ENCODE data around the gene CPHXL.

Gene CPHXL

DNA sequence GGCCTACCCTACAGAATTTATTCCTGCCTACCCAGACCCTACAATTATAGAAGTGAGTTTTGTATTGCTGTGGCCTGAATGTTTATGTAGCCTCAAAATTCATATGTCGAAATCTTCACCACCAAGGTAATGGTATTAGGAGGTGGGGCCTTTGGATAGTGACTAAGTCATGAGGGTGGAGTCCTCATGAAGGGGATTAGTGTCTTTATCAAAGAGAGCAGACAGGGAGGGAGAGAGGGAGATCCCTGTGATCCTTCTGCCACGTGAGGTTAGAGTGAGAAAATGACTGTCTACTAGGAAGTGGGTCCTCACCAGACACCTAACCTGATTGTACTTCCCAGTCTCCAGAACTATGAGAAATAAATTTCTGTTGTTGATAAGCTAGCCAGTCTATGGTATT lies 24.0 kb downstream of the CPHXL start:
- Histone ChIP-seq H3K27ac (ENCODE audit: low read depth, low read length, severe bottlenecking) (no peak overlapping the region), H3K4me1 (ENCODE audit: control insufficient read depth, insufficient read depth, low read length, poor library complexity, severe bottlenecking) (no peaks in the 10 kb centered on the region), H3K9me3 (ENCODE audit: control insufficient read depth, low read length) (no peaks in the 10 kb centered on the region), H3K36me3 (ENCODE audit: control insufficient read depth, insufficient read depth, low read length) (no peaks in the 10 kb centered on the region), H3K4me3 (ENCODE audit: extremely low read depth, insufficient read depth, low read length, poor library complexity, severe bottlenecking) (no peak overlapping the region)
- 86% methylated on average over 2 of the region's 2 CpGs; no CpG with 5 or more reads in 1 of the 2 experiments for WGBS, 2 experiments (ENCODE audit: insufficient coverage in 2 of 2)

DNA sequence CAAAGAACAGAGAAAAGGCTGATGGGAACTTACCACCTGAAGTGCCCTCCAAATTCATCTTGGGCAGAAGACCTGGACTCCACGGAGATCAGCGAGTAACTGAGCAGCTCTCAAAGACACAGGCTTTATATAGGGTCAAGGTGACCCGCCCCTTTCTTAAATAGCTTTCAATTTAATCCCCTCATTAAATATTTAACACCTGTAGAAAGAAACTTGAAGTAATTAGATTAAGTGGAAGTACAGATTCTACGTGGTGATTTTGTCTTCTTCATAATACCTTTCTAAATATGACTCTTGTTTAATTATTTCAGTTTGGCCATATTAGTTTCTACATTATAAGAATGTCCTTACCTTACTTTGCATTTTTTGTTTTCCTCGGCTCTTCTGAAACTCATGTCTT lies 24.9 kb downstream of the CPHXL start, which contains the start of gene DUXB:
TSS of gene DUXB (minus strand) at position 101 of the 400 bp plus-strand sequence. CDS start at position 58, 43 bp downstream.
- no peaks in the 10 kb centered on the region for H3K9me3 ChIP-seq (ENCODE audit: control insufficient read depth, low read length)
- no peaks in the 10 kb centered on the region for H3K4me1 ChIP-seq (ENCODE audit: control insufficient read depth, insufficient read depth, low read length, poor library complexity, severe bottlenecking)
- no peak within 1 kb of the TSS for H3K4me3 ChIP-seq (ENCODE audit: extremely low read depth, insufficient read depth, low read length, poor library complexity, severe bottlenecking)
- 75 to 84% methylated on average over 1 to 3 of the region's 5 CpGs for WGBS, 2 experiments (ENCODE audit: insufficient coverage in 2 of 2)
- H3K27ac ChIP-seq (ENCODE audit: low read depth, low read length, severe bottlenecking) = no peak within 1 kb of the TSS
- no peaks in the 10 kb centered on the region for H3K36me3 ChIP-seq (ENCODE audit: control insufficient read depth, insufficient read depth, low read length)

DNA sequence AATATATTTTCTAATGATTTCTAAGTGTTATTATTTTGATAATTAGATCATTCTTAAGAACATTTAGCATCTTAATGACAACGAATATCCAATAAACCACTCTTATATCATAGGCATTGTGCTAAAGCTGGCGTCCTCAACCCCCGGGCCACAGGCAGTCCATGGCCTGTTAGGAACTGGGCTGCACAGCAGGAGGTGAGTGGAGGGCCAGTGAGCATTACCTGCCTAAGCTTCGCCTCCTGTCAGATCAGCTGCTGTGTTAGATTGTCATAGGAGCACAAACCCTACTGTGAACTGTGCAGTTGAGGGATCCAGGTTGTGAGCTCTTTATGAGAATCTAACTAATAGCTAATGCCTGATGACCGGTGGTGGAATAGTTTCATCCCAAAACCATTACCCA lies 28.7 kb downstream of the CPHXL start:
- Histone ChIP-seq H3K4me3 (ENCODE audit: extremely low read depth, insufficient read depth, low read length, poor library complexity, severe bottlenecking) (no peak overlapping the region), H3K36me3 (ENCODE audit: control insufficient read depth, insufficient read depth, low read length) (no peaks in the 10 kb centered on the region), H3K9me3 (ENCODE audit: control insufficient read depth, low read length) (no peaks in the 10 kb centered on the region), H3K27ac (ENCODE audit: low read depth, low read length, severe bottlenecking) (no peak overlapping the region), H3K4me1 (ENCODE audit: control insufficient read depth, insufficient read depth, low read length, poor library complexity, severe bottlenecking) (no peaks in the 10 kb centered on the region)
- WGBS, 2 experiments (ENCODE audit: insufficient coverage in 2 of 2) = 87 to 88% methylated on average over 3 of the region's 5 CpGs

DNA sequence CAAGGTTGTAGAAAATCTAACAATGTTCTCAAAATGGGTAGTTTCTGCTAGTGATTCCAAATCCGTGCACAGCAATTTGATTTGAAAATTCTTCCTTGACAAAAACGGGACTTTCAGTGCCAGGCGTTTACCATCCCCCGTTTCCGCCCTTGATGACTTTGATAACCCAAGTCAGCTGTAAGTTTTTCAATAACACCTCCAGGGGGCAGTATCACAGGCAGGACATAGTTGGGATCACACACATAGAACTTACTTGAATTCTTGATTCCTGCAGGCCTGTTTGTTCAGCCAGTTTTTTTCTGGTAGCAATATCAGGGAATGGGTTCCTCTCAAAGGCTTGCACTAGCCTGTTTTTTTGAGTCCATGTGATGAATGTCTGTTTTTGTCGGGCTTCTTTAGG lies 30.6 kb downstream of the CPHXL start:
- WGBS, 2 experiments (ENCODE audit: insufficient coverage in 2 of 2) = 92 to 93% methylated on average over 4 to 5 of the region's 6 CpGs
- Histone ChIP-seq H3K4me3 (ENCODE audit: extremely low read depth, insufficient read depth, low read length, poor library complexity, severe bottlenecking) (no peak overlapping the region), H3K36me3 (ENCODE audit: control insufficient read depth, insufficient read depth, low read length) (no peaks in the 10 kb centered on the region), H3K4me1 (ENCODE audit: control insufficient read depth, insufficient read depth, low read length, poor library complexity, severe bottlenecking) (no peaks in the 10 kb centered on the region), H3K9me3 (ENCODE audit: control insufficient read depth, low read length) (no peaks in the 10 kb centered on the region), H3K27ac (ENCODE audit: low read depth, low read length, severe bottlenecking) (no peak overlapping the region)

DNA sequence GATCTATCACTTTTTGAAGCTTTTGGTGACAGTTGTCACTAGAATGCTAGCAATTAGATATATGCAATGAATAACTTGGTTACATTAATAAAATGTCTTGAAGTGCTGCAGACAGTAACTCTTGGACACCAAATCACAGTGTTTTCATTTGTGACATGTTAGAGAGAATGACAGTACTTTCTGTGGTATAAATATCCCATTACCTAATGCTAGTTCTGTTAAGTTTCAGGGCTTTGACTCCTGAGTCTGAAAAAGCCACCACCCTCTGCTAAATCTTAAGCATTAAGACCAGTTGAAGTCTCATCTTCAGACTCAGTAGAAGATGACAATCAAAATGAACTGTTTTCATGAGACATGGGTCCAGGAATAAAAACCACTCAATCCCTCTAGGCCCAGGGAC lies 38.9 kb downstream of the CPHXL start:
- H3K4me1 ChIP-seq (ENCODE audit: control insufficient read depth, insufficient read depth, low read length, poor library complexity, severe bottlenecking) = no peaks in the 10 kb centered on the region
- H3K4me3 ChIP-seq (ENCODE audit: extremely low read depth, insufficient read depth, low read length, poor library complexity, severe bottlenecking) = no peak overlapping the region
- H3K27ac ChIP-seq (ENCODE audit: low read depth, low read length, severe bottlenecking) = no peak overlapping the region
- peaks cover 20% of the 10 kb centered on the region for H3K9me3 ChIP-seq (ENCODE audit: control insufficient read depth, low read length)
- no peaks in the 10 kb centered on the region for H3K36me3 ChIP-seq (ENCODE audit: control insufficient read depth, insufficient read depth, low read length)

DNA sequence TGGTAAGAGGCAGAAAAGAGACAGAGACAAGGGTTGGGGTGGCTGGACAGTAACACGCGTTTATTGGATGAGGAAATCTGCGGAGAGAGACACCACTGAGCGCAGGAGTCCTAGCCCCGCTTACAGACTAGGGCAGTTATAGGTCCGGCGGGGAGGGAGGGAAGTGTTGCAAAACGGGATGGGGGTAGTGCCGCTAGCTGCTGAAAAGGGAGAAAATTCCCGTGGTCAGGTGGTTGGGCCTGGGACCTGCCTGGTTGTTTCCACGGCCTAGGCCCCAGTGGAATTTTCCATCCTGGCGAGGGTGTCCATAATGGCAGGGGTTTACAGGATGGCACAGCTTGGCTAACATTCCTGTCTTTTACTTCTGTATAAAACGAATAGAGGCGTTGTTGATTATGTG lies 44.0 kb downstream of the CPHXL start:
- no peak overlapping the region for H3K27ac ChIP-seq (ENCODE audit: low read depth, low read length, severe bottlenecking)
- H3K4me3 ChIP-seq (ENCODE audit: extremely low read depth, insufficient read depth, low read length, poor library complexity, severe bottlenecking) = no peak overlapping the region
- no peaks in the 10 kb centered on the region for H3K4me1 ChIP-seq (ENCODE audit: control insufficient read depth, insufficient read depth, low read length, poor library complexity, severe bottlenecking)
- H3K36me3 ChIP-seq (ENCODE audit: control insufficient read depth, insufficient read depth, low read length) = no peaks in the 10 kb centered on the region
- 90 to 93% methylated on average over 13 to 14 of the region's 14 CpGs for WGBS, 2 experiments (ENCODE audit: insufficient coverage in 2 of 2)
- H3K9me3 ChIP-seq (ENCODE audit: control insufficient read depth, low read length) = peaks cover 13% of the 10 kb centered on the region

DNA sequence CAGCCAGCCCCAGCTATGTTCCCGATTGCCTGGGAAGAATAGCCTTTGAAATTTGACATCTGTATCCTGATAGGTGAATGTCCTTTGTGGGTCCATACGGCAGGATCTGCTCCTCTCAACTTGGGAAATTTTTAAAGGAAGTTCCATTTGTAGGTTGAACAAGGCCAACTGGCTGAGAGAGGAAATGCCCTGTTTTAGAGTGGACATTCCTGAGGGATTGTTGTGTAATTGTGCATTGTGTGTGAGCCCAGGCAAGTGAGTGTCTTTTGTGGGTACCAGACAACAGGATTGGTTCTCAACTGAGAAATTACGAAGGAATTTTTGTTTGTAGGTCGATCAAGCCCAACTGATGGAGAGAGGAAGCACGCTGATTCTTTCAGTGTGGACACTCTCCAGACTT lies 46.9 kb downstream of the CPHXL start:
- H3K27ac ChIP-seq (ENCODE audit: low read depth, low read length, severe bottlenecking) = no peak overlapping the region
- no peaks in the 10 kb centered on the region for H3K4me1 ChIP-seq (ENCODE audit: control insufficient read depth, insufficient read depth, low read length, poor library complexity, severe bottlenecking)
- H3K4me3 ChIP-seq (ENCODE audit: extremely low read depth, insufficient read depth, low read length, poor library complexity, severe bottlenecking) = no peak overlapping the region
- WGBS, 2 experiments (ENCODE audit: insufficient coverage in 2 of 2) = 87 to 98% methylated on average over 5 of the region's 5 CpGs
- H3K36me3 ChIP-seq (ENCODE audit: control insufficient read depth, insufficient read depth, low read length) = no peaks in the 10 kb centered on the region
- H3K9me3 ChIP-seq (ENCODE audit: control insufficient read depth, low read length) = peaks cover 8% of the 10 kb centered on the region

DNA sequence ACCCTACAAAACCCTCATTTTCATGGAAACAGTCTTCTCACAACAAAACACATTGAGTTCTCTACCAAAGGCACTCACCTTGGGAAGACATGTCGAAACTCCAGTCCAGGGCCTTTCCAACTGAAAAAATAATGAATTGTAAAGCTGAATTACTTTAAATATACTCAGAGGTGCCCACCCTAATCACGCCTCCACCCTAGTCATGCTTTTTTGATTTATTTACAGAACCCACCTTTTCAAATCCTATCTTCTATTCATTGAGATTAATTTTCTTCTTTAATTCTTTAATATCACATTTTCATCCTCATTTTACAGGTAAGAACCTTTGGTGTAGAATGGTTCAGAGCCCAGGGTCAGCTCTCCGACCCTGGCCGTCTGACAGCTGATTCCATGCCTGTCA lies 49.4 kb downstream of the CPHXL start, which contains the start of gene CPHXL2:
TSS of gene CPHXL2 (minus strand) at position 101 of the 400 bp plus-strand sequence. CDS start at position 91, 10 bp downstream.
- Histone ChIP-seq H3K36me3 (ENCODE audit: control insufficient read depth, insufficient read depth, low read length) (no peaks in the 10 kb centered on the region), H3K27ac (ENCODE audit: low read depth, low read length, severe bottlenecking) (no peak within 1 kb of the TSS), H3K4me1 (ENCODE audit: control insufficient read depth, insufficient read depth, low read length, poor library complexity, severe bottlenecking) (no peaks in the 10 kb centered on the region), H3K4me3 (ENCODE audit: extremely low read depth, insufficient read depth, low read length, poor library complexity, severe bottlenecking) (no peak within 1 kb of the TSS), H3K9me3 (ENCODE audit: control insufficient read depth, low read length) (no peaks in the 10 kb centered on the region)
- WGBS, 2 experiments (ENCODE audit: insufficient coverage in 2 of 2) = 92% methylated on average over 2 to 3 of the region's 4 CpGs

DNA sequence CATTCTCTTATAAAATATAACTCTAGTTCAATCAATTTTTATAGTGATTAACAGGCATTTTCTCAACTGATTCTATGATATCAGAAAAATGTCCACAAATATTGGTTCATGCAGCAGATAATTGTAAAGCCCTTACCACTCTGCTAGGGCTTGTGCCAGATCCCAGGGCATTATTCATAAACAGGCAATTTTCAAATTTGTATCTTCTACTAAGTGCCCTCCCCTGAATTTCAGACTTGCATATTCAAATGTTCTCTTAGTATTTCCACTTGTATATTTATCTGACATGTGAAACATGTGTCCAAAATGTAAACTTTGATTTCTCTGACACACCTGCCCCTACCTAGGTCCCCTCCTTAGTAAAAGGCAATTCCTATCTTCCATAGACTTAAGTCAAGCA lies 58.8 kb downstream of the CPHXL start:
- Histone ChIP-seq H3K27ac (ENCODE audit: low read depth, low read length, severe bottlenecking) (no peak overlapping the region), H3K4me3 (ENCODE audit: extremely low read depth, insufficient read depth, low read length, poor library complexity, severe bottlenecking) (no peak overlapping the region), H3K9me3 (ENCODE audit: control insufficient read depth, low read length) (no peaks in the 10 kb centered on the region), H3K4me1 (ENCODE audit: control insufficient read depth, insufficient read depth, low read length, poor library complexity, severe bottlenecking) (no peaks in the 10 kb centered on the region), H3K36me3 (ENCODE audit: control insufficient read depth, insufficient read depth, low read length) (no peaks in the 10 kb centered on the region)
